ENCODE results near the gene NUCKS1.

NUCKS1 gene

DNA sequence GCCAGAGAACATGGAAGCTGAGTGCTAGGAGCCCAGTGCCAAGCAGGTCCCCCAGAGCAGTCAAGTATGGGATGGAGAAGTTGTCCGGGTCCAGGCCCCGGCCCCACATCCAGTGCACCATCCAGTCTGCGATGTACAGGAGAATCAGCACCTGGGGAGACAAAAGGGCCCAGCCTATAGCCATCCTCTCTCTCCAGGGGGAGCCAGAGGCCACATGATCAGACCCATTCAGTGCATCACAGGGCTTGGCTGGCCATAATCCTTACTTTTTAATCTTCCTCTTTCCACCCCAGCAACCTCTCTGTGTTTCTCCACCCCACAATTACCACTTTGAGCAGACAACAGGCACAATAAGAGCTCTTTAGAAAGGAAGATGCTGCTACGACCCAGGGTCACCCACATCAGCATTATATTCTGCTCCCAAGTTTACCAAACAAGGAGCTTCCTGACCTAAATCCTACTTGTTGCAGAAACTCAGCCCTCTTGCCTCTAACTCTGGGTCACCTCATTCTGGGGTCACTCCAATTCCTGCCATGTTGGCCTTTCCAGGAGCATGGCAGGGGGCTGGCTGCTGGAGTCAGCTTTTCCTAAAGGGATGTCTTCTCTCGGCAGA is 41.7 kb upstream of the NUCKS1 start:
- no peak for TF ChIP-seq YY1 (IDR thresholded peaks at IDR 0.05; ENCODE audit: insufficient read depth, insufficient read length)
- TF ChIP-seq SUZ12 (IDR thresholded peaks at IDR 0.05; ENCODE audit: extremely low read depth, insufficient read depth, insufficient read length), result no peak
- TF ChIP-seq ZNF274 (IDR thresholded peaks at IDR 0.05; ENCODE audit: low read depth, low read length), result no peak
- peak; percentile 55 for DNase-seq (ENCODE audit: low read depth, low spot score)
- Histone ChIP-seq H3K9me3 (ENCODE audit: insufficient read depth, low read length) (no peaks in the 10 kb centered on the region), H3K4me3 (ENCODE audit: insufficient read length, low read depth) (no peak overlapping the region), H3K36me3 (ENCODE audit: insufficient read depth, insufficient read length, low read length) (peaks cover 59% of the 10 kb centered on the region), H3K9ac (ENCODE audit: insufficient read length, low read depth) (no peak overlapping the region), H3K4me1 (ENCODE audit: insufficient read depth, insufficient read length) (peaks cover 12% of the 10 kb centered on the region), H3K27me3 (ENCODE audit: insufficient read depth, insufficient read length) (no peaks in the 10 kb centered on the region)

DNA sequence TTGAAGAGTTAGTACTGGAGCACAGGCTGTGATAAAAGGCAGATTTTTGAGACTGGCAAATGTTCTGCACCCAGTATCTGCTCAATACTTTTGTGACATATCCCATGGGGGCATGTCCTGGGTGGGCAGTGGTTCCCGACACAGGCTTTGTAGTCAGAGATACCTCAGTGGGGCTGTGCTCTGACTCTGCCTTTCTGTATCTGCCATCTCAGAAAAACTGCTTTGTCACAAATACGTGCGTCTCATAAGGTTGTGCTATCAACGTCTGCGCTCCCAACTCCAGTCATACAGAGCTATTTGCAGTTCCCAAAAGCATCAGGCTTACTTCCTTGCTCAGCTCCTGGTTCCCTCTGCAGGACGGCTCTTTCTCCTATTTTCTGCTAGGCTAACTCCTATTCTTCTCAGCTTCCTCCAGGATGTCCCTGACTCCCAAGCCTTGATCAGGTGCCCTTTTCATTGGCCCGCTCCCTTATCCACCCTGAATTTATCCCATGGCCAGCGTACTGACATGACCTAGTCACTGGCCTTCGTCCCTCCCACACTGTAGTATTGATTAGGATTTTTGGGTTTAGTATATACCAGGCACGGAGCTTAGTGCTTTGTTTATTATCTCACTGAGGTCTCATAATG is 37.4 kb upstream of the NUCKS1 start:
- H3K9ac ChIP-seq (ENCODE audit: insufficient read length, low read depth), result no peak overlapping the region
- H3K4me1 ChIP-seq (ENCODE audit: insufficient read depth, insufficient read length), result peaks cover 4% of the 10 kb centered on the region
- no peak for DNase-seq (ENCODE audit: low read depth, low spot score)
- no peaks in the 10 kb centered on the region for H3K9me3 ChIP-seq (ENCODE audit: insufficient read depth, low read length)
- TF ChIP-seq YY1 (IDR thresholded peaks at IDR 0.05; ENCODE audit: insufficient read depth, insufficient read length) (no peak), ZNF274 (IDR thresholded peaks at IDR 0.05; ENCODE audit: low read depth, low read length) (no peak), SUZ12 (IDR thresholded peaks at IDR 0.05; ENCODE audit: extremely low read depth, insufficient read depth, insufficient read length) (no peak)
- H3K36me3 ChIP-seq (ENCODE audit: insufficient read depth, insufficient read length, low read length), result peaks cover 23% of the 10 kb centered on the region
- no peaks in the 10 kb centered on the region for H3K27me3 ChIP-seq (ENCODE audit: insufficient read depth, insufficient read length)
- H3K4me3 ChIP-seq (ENCODE audit: insufficient read length, low read depth), result no peak overlapping the region

GRCh38 chr1:205786601-205787000 is 36.6 kb upstream of the NUCKS1 start:
- H3K9ac ChIP-seq (ENCODE audit: insufficient read length, low read depth), result no peak overlapping the region
- H3K9me3 ChIP-seq (ENCODE audit: insufficient read depth, low read length), result no peaks in the 10 kb centered on the region
- H3K36me3 ChIP-seq (ENCODE audit: insufficient read depth, insufficient read length, low read length), result peaks cover 22% of the 10 kb centered on the region
- no peaks in the 10 kb centered on the region for H3K4me1 ChIP-seq (ENCODE audit: insufficient read depth, insufficient read length)
- H3K4me3 ChIP-seq (ENCODE audit: insufficient read length, low read depth), result no peak overlapping the region
- H3K27me3 ChIP-seq (ENCODE audit: insufficient read depth, insufficient read length), result no peaks in the 10 kb centered on the region
- TF ChIP-seq YY1 (IDR thresholded peaks at IDR 0.05; ENCODE audit: insufficient read depth, insufficient read length) (no peak), ZNF274 (IDR thresholded peaks at IDR 0.05; ENCODE audit: low read depth, low read length) (no peak), SUZ12 (IDR thresholded peaks at IDR 0.05; ENCODE audit: extremely low read depth, insufficient read depth, insufficient read length) (no peak)
- DNase-seq (ENCODE audit: low read depth, low spot score), result no peak

DNA sequence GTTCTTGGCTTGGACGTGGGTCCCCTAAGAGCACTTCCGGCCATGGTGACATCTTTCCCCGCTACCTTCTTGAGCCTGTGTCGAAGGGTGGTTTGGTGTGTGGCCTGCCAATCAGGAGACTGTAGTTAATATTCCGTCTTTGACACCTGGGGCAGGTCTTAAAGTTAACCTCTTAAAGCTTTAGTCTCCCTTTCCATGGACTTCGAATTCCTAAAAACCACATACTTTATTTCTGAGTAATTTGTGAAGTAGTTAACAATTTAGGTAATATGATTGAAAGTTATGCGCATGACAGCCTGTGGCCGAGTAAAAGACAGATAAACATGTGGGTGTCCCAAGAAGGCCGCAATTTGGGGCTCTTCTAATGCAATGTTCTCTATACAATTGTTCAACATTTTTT is 35.5 kb upstream of the NUCKS1 start:
- no peak overlapping the region for H3K9ac ChIP-seq (ENCODE audit: insufficient read length, low read depth)
- TF ChIP-seq SUZ12 (IDR thresholded peaks at IDR 0.05; ENCODE audit: extremely low read depth, insufficient read depth, insufficient read length), result no peak
- TF ChIP-seq ZNF274 (IDR thresholded peaks at IDR 0.05; ENCODE audit: low read depth, low read length), result no peak
- TF ChIP-seq YY1 (IDR thresholded peaks at IDR 0.05; ENCODE audit: insufficient read depth, insufficient read length), result no peak
- no peak overlapping the region for H3K4me3 ChIP-seq (ENCODE audit: insufficient read length, low read depth)
- no peaks in the 10 kb centered on the region for H3K27me3 ChIP-seq (ENCODE audit: insufficient read depth, insufficient read length)
- H3K9me3 ChIP-seq (ENCODE audit: insufficient read depth, low read length), result no peaks in the 10 kb centered on the region
- DNase-seq (ENCODE audit: low read depth, low spot score), result no peak
- H3K4me1 ChIP-seq (ENCODE audit: insufficient read depth, insufficient read length), result no peaks in the 10 kb centered on the region
- peaks cover 11% of the 10 kb centered on the region for H3K36me3 ChIP-seq (ENCODE audit: insufficient read depth, insufficient read length, low read length)

DNA sequence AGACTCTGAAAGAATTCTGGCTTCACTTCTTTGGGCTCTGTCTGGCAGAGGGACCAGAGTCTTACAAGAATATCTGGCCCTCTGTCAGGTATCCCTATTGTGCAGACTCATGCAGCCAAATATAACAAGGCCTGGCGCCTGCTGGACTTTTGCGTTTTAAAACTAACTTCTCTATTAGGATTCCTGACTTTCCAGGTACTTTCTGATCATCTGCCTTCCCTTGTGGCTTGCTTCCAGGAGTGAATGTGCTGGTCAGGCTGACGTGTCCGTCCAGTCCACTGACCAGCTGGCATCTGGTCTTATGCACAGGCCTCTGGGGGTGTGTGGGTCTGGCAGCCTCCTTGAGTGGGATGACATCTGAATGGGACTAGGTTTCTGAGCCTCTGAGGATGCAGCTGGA is 33.9 kb upstream of the NUCKS1 start:
- Histone ChIP-seq H3K36me3 (ENCODE audit: insufficient read depth, insufficient read length, low read length) (no peaks in the 10 kb centered on the region), H3K4me1 (ENCODE audit: insufficient read depth, insufficient read length) (no peaks in the 10 kb centered on the region), H3K9ac (ENCODE audit: insufficient read length, low read depth) (no peak overlapping the region), H3K27me3 (ENCODE audit: insufficient read depth, insufficient read length) (no peaks in the 10 kb centered on the region), H3K9me3 (ENCODE audit: insufficient read depth, low read length) (no peaks in the 10 kb centered on the region), H3K4me3 (ENCODE audit: insufficient read length, low read depth) (no peak overlapping the region)
- TF ChIP-seq YY1 (IDR thresholded peaks at IDR 0.05; ENCODE audit: insufficient read depth, insufficient read length), result no peak
- no peak for DNase-seq (ENCODE audit: low read depth, low spot score)

DNA sequence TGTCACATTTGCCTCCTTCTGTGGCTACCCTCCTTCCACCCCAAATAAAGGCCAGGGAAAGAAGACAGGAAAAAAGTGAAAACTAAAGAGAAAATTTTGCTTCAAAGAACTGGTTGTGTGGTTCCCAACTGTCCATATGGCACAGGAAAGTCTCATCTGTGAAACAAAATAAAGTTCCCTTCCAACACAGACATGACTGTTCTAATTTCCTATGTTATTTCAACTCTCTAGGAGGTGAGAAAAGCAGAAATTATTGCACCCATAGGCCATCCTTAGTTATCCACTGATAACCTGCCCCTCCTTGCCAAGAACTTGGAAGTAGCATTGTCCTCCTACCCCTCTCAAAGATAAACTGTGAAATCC is 33.4 kb upstream of the NUCKS1 start:
- no peak overlapping the region for H3K4me3 ChIP-seq (ENCODE audit: insufficient read length, low read depth)
- TF ChIP-seq SUZ12 (IDR thresholded peaks at IDR 0.05; ENCODE audit: extremely low read depth, insufficient read depth, insufficient read length) (no peak), YY1 (IDR thresholded peaks at IDR 0.05; ENCODE audit: insufficient read depth, insufficient read length) (no peak), ZNF274 (IDR thresholded peaks at IDR 0.05; ENCODE audit: low read depth, low read length) (no peak)
- H3K36me3 ChIP-seq (ENCODE audit: insufficient read depth, insufficient read length, low read length), result no peaks in the 10 kb centered on the region
- no peak overlapping the region for H3K9ac ChIP-seq (ENCODE audit: insufficient read length, low read depth)
- no peaks in the 10 kb centered on the region for H3K27me3 ChIP-seq (ENCODE audit: insufficient read depth, insufficient read length)
- no peaks in the 10 kb centered on the region for H3K4me1 ChIP-seq (ENCODE audit: insufficient read depth, insufficient read length)
- no peaks in the 10 kb centered on the region for H3K9me3 ChIP-seq (ENCODE audit: insufficient read depth, low read length)
- no peak for DNase-seq (ENCODE audit: low read depth, low spot score)

- Histone ChIP-seq H3K27me3 (ENCODE audit: insufficient read depth, insufficient read length) (no peaks in the 10 kb centered on the region), H3K4me3 (ENCODE audit: insufficient read length, low read depth) (no peak overlapping the region), H3K9ac (ENCODE audit: insufficient read length, low read depth) (no peak overlapping the region), H3K36me3 (ENCODE audit: insufficient read depth, insufficient read length, low read length) (no peaks in the 10 kb centered on the region), H3K4me1 (ENCODE audit: insufficient read depth, insufficient read length) (no peaks in the 10 kb centered on the region), H3K9me3 (ENCODE audit: insufficient read depth, low read length) (no peaks in the 10 kb centered on the region)
- no peak for DNase-seq (ENCODE audit: low read depth, low spot score)
- TF ChIP-seq SUZ12 (IDR thresholded peaks at IDR 0.05; ENCODE audit: extremely low read depth, insufficient read depth, insufficient read length) (no peak), YY1 (IDR thresholded peaks at IDR 0.05; ENCODE audit: insufficient read depth, insufficient read length) (no peak), ZNF274 (IDR thresholded peaks at IDR 0.05; ENCODE audit: low read depth, low read length) (no peak)
Measured at GRCh38 chr1:205782627-205783432, 32.8 kb upstream of the NUCKS1 start.
